Subcutaneous abdominal adipose tissue (tissue), 5 donors: ENCODE results near the gene SNX14.

Source experiments
- H3K27ac ChIP-seq: one replicate; pipeline ENCODE4 v1.7.0; 2013; ENCODE audit warnings: low read depth, mild to moderate bottlenecking, inconsistent platforms, low read length, moderate library complexity
- H3K27me3 ChIP-seq, 5 donors: one replicate each; pipeline ENCODE4 v1.7.0; 2013; ENCODE audit warnings: low read length in 5 of 5, inconsistent platforms in 1 of 5; ENCODE audit not compliant: control insufficient read depth in 5 of 5, insufficient read depth in 4 of 5
- H3K36me3 ChIP-seq, 5 donors: one replicate each; pipeline ENCODE4 v1.7.0; 2013; ENCODE audit warnings: low read length in 5 of 5; ENCODE audit not compliant: control insufficient read depth in 5 of 5, insufficient read depth in 5 of 5
- H3K4me1 ChIP-seq, 5 donors: one replicate each; pipeline ENCODE4 v1.7.0; 2013; ENCODE audit warnings: low read length in 5 of 5, mild to moderate bottlenecking in 3 of 5, moderate library complexity in 1 of 5; ENCODE audit not compliant: control insufficient read depth in 5 of 5, insufficient read depth in 5 of 5
- H3K4me3 ChIP-seq, 5 donors: one replicate each; pipeline ENCODE4 v1.7.0; 2013; ENCODE audit warnings: low read length in 5 of 5, low read depth in 1 of 5
- H3K9ac ChIP-seq, 5 donors: one replicate each; pipeline ENCODE4 v1.7.0; 2013; ENCODE audit warnings: low read length in 5 of 5, mild to moderate bottlenecking in 4 of 5, moderate library complexity in 3 of 5
- H3K9me3 ChIP-seq, 5 donors: one replicate each; pipeline ENCODE4 v1.7.0; 2013; ENCODE audit warnings: low read length in 5 of 5; ENCODE audit not compliant: control insufficient read depth in 5 of 5
- donor health status: healthy.
- donor health status: healthy.
- donor health status: healthy.
- donor health status: healthy.
- donor health status: healthy.

Gene SNX14

GRCh38 chr6:85483846-85484245, 109.8 kb downstream of the SNX14 start:
- no peak overlapping the region for H3K27ac ChIP-seq
- H3K27me3 ChIP-seq = peaks cover 0 to 5% (median 0%) of the 10 kb centered on the region in 5 donors
- no peaks in the 10 kb centered on the region for H3K9me3 ChIP-seq
- H3K36me3 ChIP-seq = peaks cover 0 to 4% (median 0%) of the 10 kb centered on the region in 5 donors
- no peak overlapping the region for H3K4me3 ChIP-seq
- no peak overlapping the region for H3K9ac ChIP-seq
- H3K4me1 ChIP-seq = peaks cover 0 to 2% (median 0%) of the 10 kb centered on the region in 5 donors

DNA sequence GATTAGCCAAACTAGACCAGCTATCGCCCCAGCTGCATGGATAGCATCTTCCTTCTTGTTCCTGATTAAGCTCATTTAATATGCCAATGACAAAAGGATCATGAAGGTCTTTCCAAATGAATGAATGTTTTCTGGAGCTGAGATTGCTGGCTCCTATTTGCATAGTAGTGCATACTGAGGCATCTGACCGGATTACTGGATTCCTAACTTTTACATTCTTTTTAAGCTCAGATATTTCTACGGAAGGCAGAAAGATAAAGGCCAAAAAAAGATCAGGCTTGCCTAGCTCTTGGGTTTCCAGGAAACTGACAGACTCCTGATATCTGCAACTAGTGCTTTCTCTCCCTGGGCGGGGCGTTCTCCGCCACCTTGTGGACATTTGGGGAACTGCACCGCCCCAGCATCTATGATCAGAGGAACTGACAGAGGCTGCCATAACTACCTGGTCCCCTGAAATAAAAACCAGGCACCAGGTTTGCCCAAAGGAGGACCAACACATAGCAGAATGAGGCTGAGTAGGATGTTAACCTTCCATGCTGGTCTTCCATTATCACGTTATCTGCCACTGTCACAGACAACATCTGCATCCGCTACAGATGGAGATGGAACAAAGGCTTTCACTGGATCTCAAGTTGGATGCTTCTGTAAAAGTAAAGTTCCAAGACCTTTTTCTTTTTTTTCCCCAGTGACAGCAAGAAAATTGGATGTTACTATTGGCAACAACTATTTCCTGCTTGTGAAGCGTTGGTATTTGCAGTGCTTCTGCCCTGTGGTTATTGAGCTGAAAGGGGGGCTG, 110.6 kb downstream of the SNX14 start:
- Histone ChIP-seq H3K27ac (peak overlapping the region; percentile 39), H3K27me3 (peaks cover 0 to 5% (median 0%) of the 10 kb centered on the region in 5 donors), H3K36me3 (peaks cover 0 to 4% (median 0%) of the 10 kb centered on the region in 5 donors), H3K9me3 (no peaks in the 10 kb centered on the region), H3K9ac (no peak overlapping the region), H3K4me3 (no peak overlapping the region), H3K4me1 (peaks cover 0 to 2% (median 0%) of the 10 kb centered on the region in 5 donors)

GRCh38 chr6:85482206-85482904, 111.3 kb downstream of the SNX14 start:
- H3K9me3 ChIP-seq = no peaks in the 10 kb centered on the region
- H3K27ac ChIP-seq = peak overlapping the region; percentile 39
- H3K4me1 ChIP-seq = peaks cover 0 to 2% (median 0%) of the 10 kb centered on the region in 5 donors
- peaks cover 0 to 3% (median 0%) of the 10 kb centered on the region in 5 donors for H3K36me3 ChIP-seq
- H3K9ac ChIP-seq = no peak overlapping the region
- H3K4me3 ChIP-seq = peak overlapping the region in 1 of 5 donors; percentile 7
- H3K27me3 ChIP-seq = peaks cover 0 to 5% (median 0%) of the 10 kb centered on the region in 5 donors

DNA sequence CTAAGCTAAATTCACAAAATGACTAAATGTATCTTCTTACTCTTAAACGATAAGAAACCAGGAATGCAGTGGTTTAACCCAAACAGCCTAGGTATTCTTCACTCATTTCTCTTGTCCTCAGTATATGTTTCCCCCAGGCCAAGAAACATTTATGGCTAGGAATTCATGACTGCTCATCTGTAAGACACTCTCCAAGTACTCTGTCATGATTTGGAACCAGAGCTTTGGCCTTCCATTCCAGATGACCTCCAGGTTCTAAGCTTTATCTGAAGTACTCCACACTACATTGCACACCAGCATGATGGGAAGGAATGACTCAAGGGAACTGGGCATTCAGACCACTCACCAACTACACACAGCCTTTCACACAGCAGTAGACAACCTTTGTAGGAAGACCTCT, 114.5 kb downstream of the SNX14 start:
- Histone ChIP-seq H3K27ac (no peak overlapping the region), H3K9ac (no peak overlapping the region), H3K36me3 (no peaks in the 10 kb centered on the region), H3K4me1 (peaks cover 0 to 2% (median 0%) of the 10 kb centered on the region in 5 donors), H3K4me3 (no peak overlapping the region), H3K9me3 (peaks cover 0 to 6% (median 0%) of the 10 kb centered on the region in 5 donors), H3K27me3 (peaks cover 0 to 1% (median 0%) of the 10 kb centered on the region in 5 donors)

DNA sequence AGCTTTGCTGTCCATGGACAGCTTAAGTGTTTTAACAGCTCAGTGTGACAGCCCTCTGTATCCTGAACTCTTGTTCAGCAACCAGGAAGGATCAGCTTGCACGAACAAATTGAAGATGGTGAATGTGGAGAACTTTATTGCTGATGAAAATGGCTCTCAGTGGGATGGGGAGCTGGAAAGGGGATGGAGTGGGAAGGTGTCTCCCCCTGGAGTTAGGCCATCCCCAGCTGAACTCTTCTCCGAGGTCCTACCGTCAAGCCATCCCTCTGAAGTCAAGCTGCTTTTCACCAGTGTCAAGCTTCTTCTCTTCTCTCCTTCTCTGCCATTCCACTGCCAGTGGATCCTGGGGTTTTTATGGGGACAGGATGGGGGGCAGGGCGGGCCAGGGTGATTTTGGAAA, 117.1 kb downstream of the SNX14 start:
- Histone ChIP-seq H3K9me3 (peaks cover 0 to 6% (median 0%) of the 10 kb centered on the region in 5 donors), H3K27ac (no peak overlapping the region), H3K27me3 (no peaks in the 10 kb centered on the region), H3K36me3 (no peaks in the 10 kb centered on the region), H3K9ac (no peak overlapping the region), H3K4me3 (no peak overlapping the region), H3K4me1 (no peaks in the 10 kb centered on the region)

DNA sequence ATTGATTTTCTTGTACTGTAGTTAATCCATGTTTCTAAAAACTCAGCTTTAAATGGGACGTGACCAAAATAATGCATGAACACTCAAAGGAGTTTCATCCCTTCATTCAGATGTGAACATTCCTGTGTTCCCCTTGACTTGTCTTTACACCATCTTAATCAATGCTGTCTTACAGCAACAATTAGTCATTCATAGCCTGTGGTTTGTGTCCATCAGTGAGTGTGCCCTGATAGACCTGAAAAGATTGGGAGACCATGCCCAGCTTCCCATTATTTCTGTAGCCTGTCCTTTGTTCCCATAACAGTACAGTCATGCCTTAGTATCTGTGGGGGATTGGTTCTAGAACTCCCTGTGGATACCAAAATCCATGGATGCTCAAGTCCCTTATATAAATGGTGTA, 119.9 kb downstream of the SNX14 start:
- Histone ChIP-seq H3K9ac (no peak overlapping the region), H3K4me1 (no peaks in the 10 kb centered on the region), H3K27ac (no peak overlapping the region), H3K36me3 (no peaks in the 10 kb centered on the region), H3K4me3 (no peak overlapping the region), H3K9me3 (peaks cover 0 to 6% (median 0%) of the 10 kb centered on the region in 5 donors), H3K27me3 (no peaks in the 10 kb centered on the region)

DNA sequence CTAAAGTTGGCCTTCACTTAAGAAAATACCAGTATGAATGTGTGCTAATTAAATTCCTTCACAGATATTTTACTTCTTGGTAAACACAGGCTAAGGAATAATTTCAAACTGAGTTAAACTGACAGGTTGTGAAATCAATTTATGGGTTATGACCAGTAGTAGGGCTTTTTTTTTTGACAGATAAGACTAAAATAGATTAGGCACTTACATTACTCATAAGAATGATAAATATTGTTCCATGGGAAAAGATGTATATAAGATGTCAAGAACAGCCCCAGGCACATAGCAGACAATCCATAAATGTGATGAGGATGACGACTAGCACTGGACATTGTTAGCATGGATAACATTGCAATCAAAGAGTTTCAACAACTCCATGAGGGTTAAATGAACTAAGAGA, 120.9 kb downstream of the SNX14 start:
- Histone ChIP-seq H3K36me3 (no peaks in the 10 kb centered on the region), H3K27me3 (no peaks in the 10 kb centered on the region), H3K27ac (no peak overlapping the region), H3K9ac (no peak overlapping the region), H3K9me3 (peaks cover 0 to 6% (median 0%) of the 10 kb centered on the region in 5 donors), H3K4me3 (no peak overlapping the region), H3K4me1 (no peaks in the 10 kb centered on the region)

- no peak overlapping the region for H3K4me3 ChIP-seq
- H3K27ac ChIP-seq = no peak overlapping the region
- peaks cover 0 to 6% (median 0%) of the 10 kb centered on the region in 5 donors for H3K4me1 ChIP-seq
- no peaks in the 10 kb centered on the region for H3K36me3 ChIP-seq
- no peaks in the 10 kb centered on the region for H3K9me3 ChIP-seq
- peaks cover 0 to 2% (median 0%) of the 10 kb centered on the region in 5 donors for H3K27me3 ChIP-seq
- H3K9ac ChIP-seq = no peak overlapping the region
These were observed 123.6 kb downstream of the SNX14 start for GRCh38 chr6:85470023-85470410.

- no peak overlapping the region for H3K9ac ChIP-seq
- peaks cover 0 to 2% (median 0%) of the 10 kb centered on the region in 5 donors for H3K27me3 ChIP-seq
- no peak overlapping the region for H3K27ac ChIP-seq
- H3K4me3 ChIP-seq = no peak overlapping the region
- peaks cover 0 to 10% (median 0%) of the 10 kb centered on the region in 5 donors for H3K4me1 ChIP-seq
- H3K36me3 ChIP-seq = no peaks in the 10 kb centered on the region
- H3K9me3 ChIP-seq = no peaks in the 10 kb centered on the region
These were observed 124.2 kb downstream of the SNX14 start for GRCh38 chr6:85469276-85470022.
